SU-DHL-6 (cell line): ENCODE results near the gene ANXA11.
"Not testable (repeated sequence)": the region's sequence is repeated elsewhere in the genome, so short reads cannot be mapped to it uniquely, and the experiment has no call there.

ENCODE experiments used
- H2AFZ ChIP-seq: fragments of 200-600 bp; sonication (generic); 2 replicates; pipeline ENCODE4 v1.6.1; 2014; ENCODE audit warnings: low read depth, mild to moderate bottlenecking, moderate library complexity, mixed read lengths, antibody characterized with exemption, low read length; ENCODE audit not compliant: severe bottlenecking
- H3F3A ChIP-seq: fragments of 200-600 bp; shearing (Covaris generic); 2 replicates; pipeline ENCODE4 v1.6.0; 2016; ENCODE audit warnings: antibody characterized with exemption, mild to moderate bottlenecking; ENCODE audit not compliant: insufficient read depth
- H3K27ac ChIP-seq: fragments of 200-600 bp; sonication (generic); 2 replicates; pipeline ENCODE4 v1.5.1; 2016; ENCODE audit warnings: low read depth, mild to moderate bottlenecking, low read length, moderate library complexity, mixed read lengths
- H3K27me3 ChIP-seq: fragments of 200-600 bp; sonication (generic), shearing (Covaris generic); 2 replicates; pipeline ENCODE4 v1.6.0; 2014; ENCODE audit warnings: mild to moderate bottlenecking, low read length
- H3K36me3 ChIP-seq: fragments of 200-600 bp; sonication (generic); 2 replicates; pipeline ENCODE4 v1.6.1; 2014; ENCODE audit warnings: mild to moderate bottlenecking, low read length, mixed read lengths
- H3K4me2 ChIP-seq: fragments of 300-600, 200-600 bp; shearing (Covaris generic), sonication (generic); 2 replicates; pipeline ENCODE4 v1.6.0; 2014; ENCODE audit warnings: low read length, low read depth, mild to moderate bottlenecking; ENCODE audit not compliant: poor library complexity, severe bottlenecking
- H3K4me3 ChIP-seq: fragments of 200-600 bp; sonication (generic); 2 replicates; pipeline ENCODE4 v1.5.1; 2014; ENCODE audit warnings: antibody characterized with exemption, low read length, mild to moderate bottlenecking, mixed read lengths; ENCODE audit not compliant: insufficient read depth, poor library complexity, severe bottlenecking
- H3K79me2 ChIP-seq: fragments of 200-600 bp; sonication (generic); 2 replicates; pipeline ENCODE4 v1.6.1; 2014; ENCODE audit warnings: mild to moderate bottlenecking, low read length, moderate library complexity; ENCODE audit not compliant: insufficient read depth
- H3K9ac ChIP-seq: fragments of 200-600 bp; sonication (generic); 2 replicates; pipeline ENCODE4 v1.7.0; 2014; ENCODE audit warnings: mild to moderate bottlenecking, low read length
- H3K9me2 ChIP-seq: fragments of 200-600 bp; sonication (generic); replicated peaks from 2 replicates; pipeline ENCODE4 v1.6.1; 2014; ENCODE audit warnings: low read length; ENCODE audit not compliant: insufficient read depth
- H3K9me3 ChIP-seq: fragments of 200-600 bp; sonication (generic); 2 replicates; pipeline ENCODE4 v1.6.1; 2014; ENCODE audit warnings: low read length, mixed read lengths; ENCODE audit not compliant: insufficient read depth
- H4K20me1 ChIP-seq: fragments of 200-600 bp; sonication (generic); 2 replicates; pipeline ENCODE4 v1.6.1; 2014; ENCODE audit warnings: low read depth, mild to moderate bottlenecking, antibody characterized with exemption, low read length, moderate library complexity, mixed read lengths
- EZH2phosphoT487 ChIP-seq: fragments of 200-600 bp; sonication (generic), shearing (Covaris generic); conservative IDR thresholded peaks from 2 replicates; pipeline ENCODE4 v1.6.1; 2018; ENCODE audit warnings: mild to moderate bottlenecking, antibody characterized with exemption, low read length, moderate library complexity, mixed read lengths
- TF ChIP-seq, protein P1 (sequence below): fragments of 200-600 bp; sonication (generic); IDR thresholded peaks from one replicate; pipeline ENCODE4 v1.5.1; 2017; ENCODE audit warnings: antibody characterized with exemption, mild to moderate bottlenecking, low read length, moderate library complexity; ENCODE audit not compliant: insufficient read depth, poor library complexity, severe bottlenecking

Gene ANXA11

DNA sequence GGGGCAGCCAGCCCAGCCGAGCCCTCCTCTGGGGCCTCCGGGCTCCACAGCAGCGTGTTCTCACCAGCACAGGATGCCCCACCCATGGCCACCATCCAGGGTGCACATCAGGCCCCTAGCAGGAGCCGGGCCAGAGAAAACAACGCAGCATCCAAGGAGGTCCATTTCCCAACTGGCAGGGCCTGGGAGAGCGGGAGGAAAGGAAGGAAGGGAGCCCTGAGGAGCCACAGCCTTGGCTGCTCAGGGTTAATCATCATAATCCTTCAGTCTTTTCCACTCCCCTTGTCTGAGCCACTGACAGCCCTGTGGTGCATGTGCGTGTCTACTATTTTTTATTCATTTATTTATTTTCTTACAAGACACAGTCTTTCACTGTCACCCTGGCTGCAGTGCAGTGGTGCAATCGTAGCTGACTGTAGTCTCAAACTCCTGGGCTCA is 69.2 kb downstream of the ANXA11 start:
- H4K20me1 ChIP-seq = no peaks in the 10 kb centered on the region
- no peak overlapping the region for H3K9ac ChIP-seq
- no peak overlapping the region for H3K4me3 ChIP-seq
- H2AFZ ChIP-seq = no peak overlapping the region
- H3F3A ChIP-seq = no peaks in the 10 kb centered on the region
- H3K36me3 ChIP-seq = no peaks in the 10 kb centered on the region
- no peak for TF ChIP-seq EZH2phosphoT487
- TF ChIP-seq, protein P1, sequence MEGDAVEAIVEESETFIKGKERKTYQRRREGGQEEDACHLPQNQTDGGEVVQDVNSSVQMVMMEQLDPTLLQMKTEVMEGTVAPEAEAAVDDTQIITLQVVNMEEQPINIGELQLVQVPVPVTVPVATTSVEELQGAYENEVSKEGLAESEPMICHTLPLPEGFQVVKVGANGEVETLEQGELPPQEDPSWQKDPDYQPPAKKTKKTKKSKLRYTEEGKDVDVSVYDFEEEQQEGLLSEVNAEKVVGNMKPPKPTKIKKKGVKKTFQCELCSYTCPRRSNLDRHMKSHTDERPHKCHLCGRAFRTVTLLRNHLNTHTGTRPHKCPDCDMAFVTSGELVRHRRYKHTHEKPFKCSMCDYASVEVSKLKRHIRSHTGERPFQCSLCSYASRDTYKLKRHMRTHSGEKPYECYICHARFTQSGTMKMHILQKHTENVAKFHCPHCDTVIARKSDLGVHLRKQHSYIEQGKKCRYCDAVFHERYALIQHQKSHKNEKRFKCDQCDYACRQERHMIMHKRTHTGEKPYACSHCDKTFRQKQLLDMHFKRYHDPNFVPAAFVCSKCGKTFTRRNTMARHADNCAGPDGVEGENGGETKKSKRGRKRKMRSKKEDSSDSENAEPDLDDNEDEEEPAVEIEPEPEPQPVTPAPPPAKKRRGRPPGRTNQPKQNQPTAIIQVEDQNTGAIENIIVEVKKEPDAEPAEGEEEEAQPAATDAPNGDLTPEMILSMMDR = no peak
- no peaks in the 10 kb centered on the region for H3K27me3 ChIP-seq
- H3K4me2 ChIP-seq = no peak overlapping the region
- no peaks in the 10 kb centered on the region for H3K9me3 ChIP-seq
- H3K9me2 ChIP-seq = no peaks in the 10 kb centered on the region
- H3K79me2 ChIP-seq = no peaks in the 10 kb centered on the region
- no peak overlapping the region for H3K27ac ChIP-seq

DNA sequence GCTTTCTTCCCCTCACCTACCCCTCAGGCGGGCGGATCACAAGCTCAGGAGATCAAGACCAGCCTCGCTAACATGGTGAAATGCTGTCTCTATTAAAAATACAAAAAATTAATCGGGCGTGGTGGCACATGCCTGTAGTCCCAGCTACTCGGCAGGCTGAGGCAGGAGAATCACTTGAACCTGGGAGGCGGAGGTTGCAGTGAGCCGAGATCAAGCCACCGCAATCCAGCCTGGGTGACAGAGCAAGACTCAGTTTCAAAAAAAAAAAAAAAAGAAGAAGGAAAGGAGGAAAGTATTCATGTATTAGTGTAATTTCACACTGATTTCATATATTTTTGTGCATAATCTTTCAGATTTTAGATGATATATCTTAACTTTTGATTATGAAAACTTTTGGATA is 71.7 kb downstream of the ANXA11 start:
- H3F3A ChIP-seq, H3K79me2 ChIP-seq, H3K9me2 ChIP-seq, H4K20me1 ChIP-seq, H2AFZ ChIP-seq, H3K9ac ChIP-seq, H3K9me3 ChIP-seq, H3K4me2 ChIP-seq, H3K27me3 ChIP-seq, H3K27ac ChIP-seq, H3K4me3 ChIP-seq, H3K36me3 ChIP-seq: not testable (repeated sequence)

DNA sequence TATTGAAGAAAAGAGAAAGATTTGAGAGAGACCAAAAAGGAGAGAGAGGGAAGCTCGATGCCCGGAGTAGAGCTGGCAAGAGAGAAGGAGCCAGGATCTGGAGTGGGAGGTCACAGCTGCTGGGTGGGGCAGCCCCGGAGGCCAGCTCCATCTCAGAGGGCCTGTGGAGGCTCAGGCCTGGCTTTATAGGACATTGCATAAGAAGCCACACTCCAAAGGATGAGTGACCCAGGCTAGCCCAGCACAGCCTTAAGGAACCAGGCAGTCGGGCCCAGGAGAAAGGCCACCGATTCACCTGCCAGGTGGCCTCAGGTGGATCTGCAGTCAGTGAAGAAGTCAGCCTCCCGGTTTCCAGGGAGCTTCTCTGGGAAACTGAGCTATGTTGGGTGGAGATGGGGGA is 72.1 kb downstream of the ANXA11 start:
- no peaks in the 10 kb centered on the region for H3K27me3 ChIP-seq
- H3K9ac ChIP-seq = no peak overlapping the region
- H3K79me2 ChIP-seq = no peaks in the 10 kb centered on the region
- no peaks in the 10 kb centered on the region for H3F3A ChIP-seq
- H3K9me2 ChIP-seq = no peaks in the 10 kb centered on the region
- no peak overlapping the region for H3K4me3 ChIP-seq
- no peaks in the 10 kb centered on the region for H3K9me3 ChIP-seq
- no peaks in the 10 kb centered on the region for H4K20me1 ChIP-seq
- H2AFZ ChIP-seq = no peak overlapping the region
- H3K4me2 ChIP-seq = no peak overlapping the region
- no peak overlapping the region for H3K27ac ChIP-seq
- H3K36me3 ChIP-seq = no peaks in the 10 kb centered on the region
- TF ChIP-seq, protein P1 = no peak
- no peak for TF ChIP-seq EZH2phosphoT487

DNA sequence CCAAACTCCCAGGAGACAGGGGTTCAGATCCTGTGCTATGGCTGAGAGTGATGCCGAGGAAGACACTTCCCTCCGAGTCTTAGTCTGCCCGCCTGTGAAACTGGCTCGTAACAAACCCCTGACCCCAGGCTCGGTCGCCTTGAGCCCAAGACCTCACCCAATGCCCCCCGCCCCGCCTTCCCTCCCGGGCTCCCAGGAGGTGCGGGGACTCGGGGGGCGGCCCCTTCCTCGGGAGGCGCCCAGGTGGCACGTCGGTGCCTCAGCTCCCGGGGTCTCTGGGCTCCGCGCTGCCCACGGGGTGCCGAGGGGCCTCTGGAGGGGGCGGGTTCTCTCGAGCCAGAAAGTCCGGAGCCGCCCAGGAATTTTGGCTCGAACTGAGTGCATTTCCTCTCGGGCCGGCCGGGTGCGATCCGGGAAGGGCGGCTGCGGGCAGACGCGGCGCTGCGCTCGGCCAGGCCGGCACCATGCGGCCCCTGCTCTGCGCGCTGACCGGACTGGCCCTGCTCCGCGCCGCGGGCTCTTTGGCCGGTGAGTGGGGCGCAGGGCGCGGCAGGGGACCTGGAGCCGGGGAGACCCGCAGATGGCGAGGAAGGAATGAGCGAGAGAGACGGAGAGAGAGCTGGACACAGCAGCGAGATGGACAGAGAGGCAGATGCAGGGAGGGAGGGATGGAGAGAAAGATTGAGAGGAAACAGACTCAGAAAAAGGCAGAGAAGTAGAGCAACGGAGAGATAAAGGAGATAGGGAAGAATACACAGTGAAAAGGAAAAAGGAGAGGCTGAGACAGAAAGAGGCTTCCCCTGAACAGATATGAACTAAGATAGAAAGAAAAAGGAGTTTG is 72.8 kb downstream of the ANXA11 start, which contains the start of gene PLAC9:
TSS of gene PLAC9 (plus strand) at position 432 of the 841 bp plus-strand sequence. CDS start at position 465, 33 bp downstream.
- Histone ChIP-seq H3K27me3 (no peaks in the 10 kb centered on the region), H3F3A (no peaks in the 10 kb centered on the region), H3K79me2 (no peaks in the 10 kb centered on the region), H3K9ac (no peak within 1 kb of the TSS), H3K9me3 (no peaks in the 10 kb centered on the region), H3K27ac (no peak within 1 kb of the TSS), H3K4me3 (no peak within 1 kb of the TSS), H2AFZ (no peak within 1 kb of the TSS), H3K9me2 (no peaks in the 10 kb centered on the region), H3K4me2 (no peak within 1 kb of the TSS), H3K36me3 (no peaks in the 10 kb centered on the region), H4K20me1 (no peaks in the 10 kb centered on the region)
- TF ChIP-seq EZH2phosphoT487 = no peak
- TF ChIP-seq, protein P1 = no peak
